OCI-LY7 (cell line): ENCODE measurements around the gene MEOX2.

Experiments
- CTCF ChIP-seq: fragments of 200-600 bp; sonication (generic); conservative IDR thresholded peaks from 2 replicates; pipeline ENCODE4 v1.5.1; 2014; ENCODE audit warnings: mild to moderate bottlenecking, antibody characterized with exemption, low read length, moderate library complexity, mixed read lengths
- EZH2phosphoT487 ChIP-seq: fragments of 200-600 bp; sonication (generic); IDR thresholded peaks from 2 replicates; pipeline ENCODE4 v1.6.1; 2018; ENCODE audit warnings: low read depth, borderline replicate concordance, mild to moderate bottlenecking, mixed run types, antibody characterized with exemption, low read length, moderate library complexity, mixed read lengths

DNA sequence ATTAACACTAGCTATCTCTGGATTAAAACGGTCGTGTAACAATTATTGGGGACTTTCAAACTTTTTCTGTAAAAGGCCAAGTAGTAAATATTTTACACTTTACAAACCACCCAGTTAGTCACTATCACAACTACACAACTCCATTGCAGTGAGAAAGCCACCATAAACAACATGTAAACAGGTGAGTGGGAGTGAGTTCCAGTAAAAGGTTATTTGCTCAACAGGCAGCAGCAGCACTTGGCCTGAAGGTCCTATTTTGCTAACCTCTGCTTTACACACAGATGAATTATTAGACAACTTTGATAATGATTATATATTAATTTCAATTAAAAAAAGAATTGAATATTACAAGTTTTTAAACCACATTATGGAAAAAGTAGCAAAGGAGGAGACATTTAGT, 108.9 kb downstream of the MEOX2 start:
- no peak for TF ChIP-seq EZH2phosphoT487
- no peak for TF ChIP-seq CTCF
